ENCODE results near the gene PCDHAC2. TPM values are rescaled to one million over a fixed set of nuclear protein-coding genes. Genes with fewer than 3 reads are reported as not detected.
A peak's percentile ranks its signal among the peaks of the same experiment; 100 is the strongest.

PCDHAC2 gene
- total and polyA plus RNA-seq, 5 donors from 2014 or later: not detected

GRCh38 chr5:140977003-140977402 lies 10.7 kb downstream of the PCDHAC2 start:
- no peak overlapping the region for H3K4me3 Mint-ChIP-seq
- H3K4me1 ChIP-seq (ENCODE audit: control insufficient read depth, insufficient read depth, low read length, poor library complexity, severe bottlenecking): no peaks in the 10 kb centered on the region
- H3K9me3 ChIP-seq (ENCODE audit: control insufficient read depth in 2 of 2, low read length in 2 of 2): no peaks in the 10 kb centered on the region
- H3K36me3 Mint-ChIP-seq: no peaks in the 10 kb centered on the region
- H3K36me3 ChIP-seq (ENCODE audit: control insufficient read depth, insufficient read depth, low read length): no peaks in the 10 kb centered on the region
- no peaks in the 10 kb centered on the region for H3K27me3 Mint-ChIP-seq
- H3K27ac Mint-ChIP-seq: no peak overlapping the region
- H3K4me3 ChIP-seq (ENCODE audit: low read depth, low read length): no peak overlapping the region
- ATAC-seq (ENCODE audit: low read depth in 2 of 2) (no peak), DNase-seq (no peak)
- H3K9me3 Mint-ChIP-seq: peaks cover 0 to 3% (median 0%) of the 10 kb centered on the region in 7 donors
- H3K4me1 Mint-ChIP-seq: no peaks in the 10 kb centered on the region
- H3K27me3 ChIP-seq (ENCODE audit: control insufficient read depth, insufficient read depth, low read length): no peaks in the 10 kb centered on the region
- no peak overlapping the region for H3K27ac ChIP-seq (ENCODE audit: insufficient read depth, low read length, poor library complexity, severe bottlenecking)

DNA sequence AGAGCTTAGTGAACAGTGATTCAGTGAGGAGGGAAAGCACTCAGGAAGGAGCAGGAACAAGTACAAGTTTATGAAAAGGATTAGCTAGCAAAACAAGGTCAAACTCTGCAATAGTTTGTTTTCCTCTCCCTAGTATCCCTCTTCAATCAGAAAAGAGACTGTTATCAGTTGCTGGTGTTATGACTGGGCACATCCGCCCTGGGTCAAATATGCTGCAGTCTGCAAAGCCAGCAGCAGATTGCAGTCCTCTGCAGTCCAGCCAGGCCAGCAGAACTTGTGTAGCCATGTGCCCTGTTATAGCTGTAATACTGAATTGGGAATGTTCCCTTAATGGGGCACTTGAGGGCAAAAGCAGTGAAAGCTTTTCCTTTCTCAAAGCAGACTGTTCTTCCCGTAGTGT lies 12.0 kb downstream of the PCDHAC2 start:
- peaks cover 0 to 1% (median 0%) of the 10 kb centered on the region in 7 donors for H3K9me3 Mint-ChIP-seq
- peak overlapping the region in 1 of 4 donors; percentile 47 for H3K4me3 Mint-ChIP-seq
- Histone ChIP-seq H3K36me3 (ENCODE audit: control insufficient read depth, insufficient read depth, low read length) (no peaks in the 10 kb centered on the region), H3K4me3 (ENCODE audit: low read depth, low read length) (no peak overlapping the region), H3K9me3 (ENCODE audit: control insufficient read depth in 2 of 2, low read length in 2 of 2) (no peaks in the 10 kb centered on the region), H3K27ac (ENCODE audit: insufficient read depth, low read length, poor library complexity, severe bottlenecking) (no peak overlapping the region), H3K4me1 (ENCODE audit: control insufficient read depth, insufficient read depth, low read length, poor library complexity, severe bottlenecking) (no peaks in the 10 kb centered on the region), H3K27me3 (ENCODE audit: control insufficient read depth, insufficient read depth, low read length) (no peaks in the 10 kb centered on the region)
- no peak for DNase-seq
- H3K4me1 Mint-ChIP-seq: no peaks in the 10 kb centered on the region
- H3K27ac Mint-ChIP-seq: no peak overlapping the region
- ATAC-seq (ENCODE audit: low read depth in 2 of 2): no peak
- no peaks in the 10 kb centered on the region for H3K36me3 Mint-ChIP-seq
- H3K27me3 Mint-ChIP-seq: no peaks in the 10 kb centered on the region

DNA sequence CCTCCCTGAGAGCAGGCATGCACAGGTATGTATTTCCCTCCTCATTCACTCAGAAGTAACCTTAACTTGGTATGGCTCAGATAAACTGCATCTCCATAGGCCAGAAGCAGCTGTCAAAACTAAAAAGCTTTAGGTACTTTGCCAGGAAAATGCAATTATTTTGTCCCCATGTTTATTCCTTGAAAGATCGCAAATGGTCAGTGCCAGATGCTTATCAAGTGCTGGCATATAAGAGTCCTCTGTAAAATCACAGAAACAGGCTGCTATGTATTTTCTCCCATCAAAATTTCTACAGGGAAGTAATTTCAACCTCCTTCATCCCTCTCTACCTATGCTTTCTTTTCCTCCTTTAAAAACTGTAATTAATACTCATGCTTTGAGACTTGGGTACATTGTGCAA lies 12.7 kb downstream of the PCDHAC2 start:
- Histone ChIP-seq H3K4me1 (ENCODE audit: control insufficient read depth, insufficient read depth, low read length, poor library complexity, severe bottlenecking) (no peaks in the 10 kb centered on the region), H3K36me3 (ENCODE audit: control insufficient read depth, insufficient read depth, low read length) (no peaks in the 10 kb centered on the region), H3K27me3 (ENCODE audit: control insufficient read depth, insufficient read depth, low read length) (no peaks in the 10 kb centered on the region), H3K4me3 (ENCODE audit: low read depth, low read length) (no peak overlapping the region), H3K27ac (ENCODE audit: insufficient read depth, low read length, poor library complexity, severe bottlenecking) (no peak overlapping the region), H3K9me3 (ENCODE audit: control insufficient read depth in 2 of 2, low read length in 2 of 2) (no peaks in the 10 kb centered on the region)
- Mint-ChIP-seq H3K4me3 (no peak overlapping the region), H3K36me3 (no peaks in the 10 kb centered on the region), H3K9me3 (peaks cover 0 to 1% (median 0%) of the 10 kb centered on the region in 7 donors), H3K27me3 (no peaks in the 10 kb centered on the region), H3K27ac (peak overlapping the region in 1 of 3 donors; percentile 12), H3K4me1 (no peaks in the 10 kb centered on the region)
- DNase-seq: no peak
- no peak for ATAC-seq (ENCODE audit: low read depth in 2 of 2)

DNA sequence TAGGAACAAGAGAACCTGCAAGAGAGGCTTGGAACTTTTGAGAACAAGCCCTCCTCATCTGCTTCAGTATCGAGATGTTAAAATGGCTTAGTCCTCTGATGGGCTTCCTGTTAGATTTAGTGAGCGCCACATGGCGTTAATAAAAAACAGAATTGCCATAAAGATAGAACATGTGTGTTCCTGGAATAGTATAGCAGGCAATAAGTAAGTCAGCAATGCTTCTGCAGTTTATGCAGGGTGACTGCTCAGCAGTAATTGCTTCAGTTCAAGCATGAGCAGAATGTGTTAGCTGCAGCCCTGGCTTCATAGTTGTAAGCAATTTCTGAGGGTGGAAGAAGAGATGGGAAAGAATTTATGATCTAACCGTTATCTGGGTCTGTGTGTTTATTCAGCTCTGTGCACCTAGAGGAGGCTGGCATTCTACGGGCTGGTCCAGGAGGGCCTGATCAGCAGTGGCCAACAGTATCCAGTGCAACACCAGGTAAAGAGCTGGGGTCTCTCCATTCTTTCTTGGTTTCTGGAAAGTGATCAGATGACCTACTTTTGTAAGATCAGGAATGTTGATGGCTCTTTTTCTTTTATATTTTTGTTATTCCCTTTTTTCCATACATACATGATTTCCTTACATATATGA lies 15.9 kb downstream of the PCDHAC2 start:
- H3K27ac Mint-ChIP-seq: no peak overlapping the region
- Histone ChIP-seq H3K27ac (ENCODE audit: insufficient read depth, low read length, poor library complexity, severe bottlenecking) (no peak overlapping the region), H3K4me3 (ENCODE audit: low read depth, low read length) (no peak overlapping the region), H3K4me1 (ENCODE audit: control insufficient read depth, insufficient read depth, low read length, poor library complexity, severe bottlenecking) (no peaks in the 10 kb centered on the region), H3K9me3 (ENCODE audit: control insufficient read depth in 2 of 2, low read length in 2 of 2) (no peaks in the 10 kb centered on the region), H3K36me3 (ENCODE audit: control insufficient read depth, insufficient read depth, low read length) (no peaks in the 10 kb centered on the region), H3K27me3 (ENCODE audit: control insufficient read depth, insufficient read depth, low read length) (no peaks in the 10 kb centered on the region)
- DNase-seq: no peak
- no peak overlapping the region for H3K4me3 Mint-ChIP-seq
- H3K36me3 Mint-ChIP-seq: no peaks in the 10 kb centered on the region
- H3K4me1 Mint-ChIP-seq: no peaks in the 10 kb centered on the region
- peaks cover 0 to 1% (median 0%) of the 10 kb centered on the region in 7 donors for H3K9me3 Mint-ChIP-seq
- no peak for ATAC-seq (ENCODE audit: low read depth in 2 of 2)
- H3K27me3 Mint-ChIP-seq: no peaks in the 10 kb centered on the region

DNA sequence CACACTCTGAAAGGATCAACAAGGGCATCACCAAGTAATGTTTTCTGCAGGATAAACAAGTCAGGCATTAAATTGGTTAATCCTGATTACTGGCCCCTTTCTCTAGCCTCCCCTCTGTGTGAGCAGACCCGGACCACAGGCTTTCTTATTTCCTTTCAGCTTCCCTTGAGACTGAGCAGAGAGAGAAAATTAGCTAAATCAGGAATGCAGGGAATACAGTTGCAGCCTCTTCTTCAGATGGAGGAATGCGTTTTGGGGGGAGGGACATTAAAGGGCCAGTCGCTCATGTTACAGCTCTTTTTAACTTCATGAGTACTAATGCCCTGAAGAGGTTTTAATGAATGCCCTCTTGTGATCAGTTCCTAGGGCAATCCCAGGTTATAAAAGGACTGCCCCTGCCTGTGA lies 19.8 kb downstream of the PCDHAC2 start:
- H3K9me3 ChIP-seq (ENCODE audit: control insufficient read depth in 2 of 2, low read length in 2 of 2): no peaks in the 10 kb centered on the region
- no peak overlapping the region for H3K4me3 Mint-ChIP-seq
- H3K4me3 ChIP-seq (ENCODE audit: low read depth, low read length): no peak overlapping the region
- H3K4me1 ChIP-seq (ENCODE audit: control insufficient read depth, insufficient read depth, low read length, poor library complexity, severe bottlenecking): no peaks in the 10 kb centered on the region
- H3K27ac ChIP-seq (ENCODE audit: insufficient read depth, low read length, poor library complexity, severe bottlenecking): no peak overlapping the region
- H3K36me3 Mint-ChIP-seq: no peaks in the 10 kb centered on the region
- H3K27ac Mint-ChIP-seq: no peak overlapping the region
- H3K27me3 Mint-ChIP-seq: no peaks in the 10 kb centered on the region
- ATAC-seq (ENCODE audit: low read depth in 2 of 2) (no peak), DNase-seq (no peak)
- H3K4me1 Mint-ChIP-seq: no peaks in the 10 kb centered on the region
- H3K9me3 Mint-ChIP-seq: peaks cover 0 to 1% (median 0%) of the 10 kb centered on the region in 7 donors
- H3K27me3 ChIP-seq (ENCODE audit: control insufficient read depth, insufficient read depth, low read length): no peaks in the 10 kb centered on the region
- H3K36me3 ChIP-seq (ENCODE audit: control insufficient read depth, insufficient read depth, low read length): no peaks in the 10 kb centered on the region

GRCh38 chr5:140988100-140988499 lies 21.8 kb downstream of the PCDHAC2 start:
- H3K4me3 Mint-ChIP-seq: no peak overlapping the region
- DNase-seq: no peak
- no peaks in the 10 kb centered on the region for H3K9me3 ChIP-seq (ENCODE audit: control insufficient read depth in 2 of 2, low read length in 2 of 2)

DNA sequence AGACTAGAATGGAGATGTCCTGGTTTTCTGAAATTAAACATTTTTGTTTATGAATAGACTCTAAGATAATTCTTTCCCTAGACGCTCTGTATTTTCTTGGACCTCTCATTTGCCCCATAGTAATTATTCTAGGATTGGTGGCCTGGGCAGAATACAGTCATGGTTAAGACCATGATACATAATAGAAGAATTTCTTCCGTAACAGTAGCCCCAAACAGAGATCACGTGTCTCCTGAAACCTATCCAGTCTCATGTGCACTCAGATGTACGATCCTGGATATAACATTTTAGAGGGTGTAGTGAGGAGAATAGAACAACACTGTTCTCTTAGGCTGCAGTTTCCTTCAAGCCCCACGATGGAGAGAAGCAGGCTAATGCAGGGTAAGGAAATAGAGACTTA lies 22.3 kb downstream of the PCDHAC2 start:
- Histone ChIP-seq H3K36me3 (ENCODE audit: control insufficient read depth, insufficient read depth, low read length) (no peaks in the 10 kb centered on the region), H3K4me1 (ENCODE audit: control insufficient read depth, insufficient read depth, low read length, poor library complexity, severe bottlenecking) (no peaks in the 10 kb centered on the region), H3K9me3 (ENCODE audit: control insufficient read depth in 2 of 2, low read length in 2 of 2) (no peaks in the 10 kb centered on the region), H3K27ac (ENCODE audit: insufficient read depth, low read length, poor library complexity, severe bottlenecking) (no peak overlapping the region), H3K4me3 (ENCODE audit: low read depth, low read length) (no peak overlapping the region), H3K27me3 (ENCODE audit: control insufficient read depth, insufficient read depth, low read length) (no peaks in the 10 kb centered on the region)
- Mint-ChIP-seq H3K4me3 (no peak overlapping the region), H3K27me3 (no peaks in the 10 kb centered on the region), H3K4me1 (no peaks in the 10 kb centered on the region), H3K27ac (no peak overlapping the region), H3K36me3 (no peaks in the 10 kb centered on the region), H3K9me3 (peaks cover 0 to 1% (median 0%) of the 10 kb centered on the region in 7 donors)
- ATAC-seq (ENCODE audit: low read depth in 2 of 2) (no peak), DNase-seq (no peak)

More at GRCh38 chr5:140988100-140988499, 21.8 kb downstream of the PCDHAC2 start:
- no peaks in the 10 kb centered on the region for H3K4me1 Mint-ChIP-seq
- H3K36me3 Mint-ChIP-seq: no peaks in the 10 kb centered on the region
- Histone ChIP-seq H3K4me1 (ENCODE audit: control insufficient read depth, insufficient read depth, low read length, poor library complexity, severe bottlenecking) (no peaks in the 10 kb centered on the region), H3K27ac (ENCODE audit: insufficient read depth, low read length, poor library complexity, severe bottlenecking) (no peak overlapping the region), H3K36me3 (ENCODE audit: control insufficient read depth, insufficient read depth, low read length) (no peaks in the 10 kb centered on the region), H3K4me3 (ENCODE audit: low read depth, low read length) (no peak overlapping the region), H3K27me3 (ENCODE audit: control insufficient read depth, insufficient read depth, low read length) (no peaks in the 10 kb centered on the region)
- peaks cover 0 to 1% (median 0%) of the 10 kb centered on the region in 7 donors for H3K9me3 Mint-ChIP-seq
- no peak for ATAC-seq (ENCODE audit: low read depth in 2 of 2)
- no peaks in the 10 kb centered on the region for H3K27me3 Mint-ChIP-seq
- no peak overlapping the region for H3K27ac Mint-ChIP-seq

DNA sequence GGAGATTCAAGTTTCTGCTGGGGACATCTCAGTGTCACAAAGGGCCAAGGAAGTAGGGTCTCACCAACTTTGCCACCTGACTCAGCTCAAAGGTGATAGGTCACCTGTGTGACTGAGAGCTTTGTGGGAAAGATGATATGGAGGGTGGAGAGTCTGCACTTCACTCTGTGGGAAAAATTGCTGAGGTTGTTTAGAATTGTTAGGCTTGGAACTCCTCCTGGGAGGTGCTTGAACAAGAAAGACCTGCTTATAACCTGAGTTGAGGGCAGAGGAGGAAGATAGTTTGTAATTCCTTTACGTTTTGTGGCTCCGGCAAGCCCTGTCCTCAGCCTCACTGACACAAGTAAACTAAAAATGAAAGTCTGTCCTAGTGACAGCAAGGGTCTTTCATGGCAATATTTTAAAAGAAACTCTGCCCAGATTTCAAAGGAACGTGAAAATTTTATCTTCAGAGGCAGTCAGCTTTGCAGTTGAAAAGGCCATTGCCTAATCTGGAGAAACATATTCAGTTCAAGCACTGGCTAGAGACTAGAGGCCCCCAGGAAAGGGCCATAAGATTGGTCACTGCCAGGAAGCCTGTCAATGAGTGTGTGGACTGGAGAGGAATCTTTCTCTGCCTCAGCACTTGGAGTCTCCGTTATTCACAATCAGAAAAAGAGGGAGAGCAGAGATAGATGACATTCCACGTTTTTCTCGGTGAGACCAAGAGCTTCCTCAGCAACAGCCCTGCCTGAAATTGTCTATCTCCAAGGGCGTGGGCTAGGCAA lies 23.2 kb downstream of the PCDHAC2 start:
- DNase-seq (no peak), ATAC-seq (ENCODE audit: low read depth in 2 of 2) (no peak)
- H3K9me3 Mint-ChIP-seq: peaks cover 0 to 1% (median 0%) of the 10 kb centered on the region in 7 donors
- no peaks in the 10 kb centered on the region for H3K36me3 Mint-ChIP-seq
- Histone ChIP-seq H3K27ac (ENCODE audit: insufficient read depth, low read length, poor library complexity, severe bottlenecking) (no peak overlapping the region), H3K27me3 (ENCODE audit: control insufficient read depth, insufficient read depth, low read length) (no peaks in the 10 kb centered on the region), H3K9me3 (ENCODE audit: control insufficient read depth in 2 of 2, low read length in 2 of 2) (no peaks in the 10 kb centered on the region), H3K36me3 (ENCODE audit: control insufficient read depth, insufficient read depth, low read length) (no peaks in the 10 kb centered on the region), H3K4me1 (ENCODE audit: control insufficient read depth, insufficient read depth, low read length, poor library complexity, severe bottlenecking) (no peaks in the 10 kb centered on the region), H3K4me3 (ENCODE audit: low read depth, low read length) (no peak overlapping the region)
- no peak overlapping the region for H3K27ac Mint-ChIP-seq
- no peaks in the 10 kb centered on the region for H3K27me3 Mint-ChIP-seq
- H3K4me1 Mint-ChIP-seq: no peaks in the 10 kb centered on the region
- no peak overlapping the region for H3K4me3 Mint-ChIP-seq

Measured in CD4-positive, CD25-positive, alpha-beta regulatory T cell (primary cell).